ENCODE data around the gene RAB39B.
A peak's percentile ranks its signal among the peaks of the same experiment; 100 is the strongest.
"Not testable (repeated sequence)": the region's sequence is repeated elsewhere in the genome, so short reads cannot be mapped to it uniquely, and the experiment has no call there.

RAB39B gene, protein sequence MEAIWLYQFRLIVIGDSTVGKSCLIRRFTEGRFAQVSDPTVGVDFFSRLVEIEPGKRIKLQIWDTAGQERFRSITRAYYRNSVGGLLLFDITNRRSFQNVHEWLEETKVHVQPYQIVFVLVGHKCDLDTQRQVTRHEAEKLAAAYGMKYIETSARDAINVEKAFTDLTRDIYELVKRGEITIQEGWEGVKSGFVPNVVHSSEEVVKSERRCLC

DNA sequence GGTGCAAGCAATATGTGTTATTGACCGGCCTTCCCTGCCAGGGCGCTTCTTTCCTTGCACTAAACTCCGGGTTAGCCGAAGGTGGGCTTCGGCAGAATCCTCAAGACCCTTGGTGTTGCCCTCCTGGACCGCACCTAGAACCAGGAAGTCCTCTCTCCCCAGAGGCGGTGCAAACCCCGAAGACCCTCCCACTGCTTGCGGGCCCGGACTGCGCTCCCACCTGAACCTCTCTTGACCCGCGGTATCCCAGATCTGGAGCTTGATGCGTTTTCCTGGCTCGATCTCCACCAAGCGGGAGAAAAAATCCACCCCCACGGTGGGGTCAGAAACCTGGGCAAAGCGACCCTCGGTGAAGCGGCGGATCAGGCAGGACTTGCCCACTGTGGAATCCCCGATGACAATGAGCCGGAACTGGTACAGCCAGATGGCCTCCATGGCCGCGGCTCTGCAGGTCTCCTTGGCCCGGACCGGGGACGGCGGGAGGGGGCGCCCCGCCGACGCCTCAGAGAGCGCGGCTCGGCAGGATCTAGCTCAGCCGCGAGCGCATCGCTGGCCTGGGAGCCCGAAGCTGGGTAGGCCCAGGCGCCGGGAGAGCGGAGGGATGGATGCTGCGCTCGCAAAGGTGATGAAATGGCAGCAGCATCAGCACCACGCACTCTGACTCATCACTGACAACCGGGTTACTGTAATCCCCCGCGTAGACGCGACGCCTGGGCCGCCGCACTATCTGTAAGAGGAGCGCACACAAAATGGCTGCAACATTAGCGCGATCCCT lies at the start of gene RAB39B:
TSS of gene RAB39B (minus strand) at position 638 of the 775 bp plus-strand sequence. CDS start at position 435, 203 bp downstream.
- DNase-seq, result no peak

DNA sequence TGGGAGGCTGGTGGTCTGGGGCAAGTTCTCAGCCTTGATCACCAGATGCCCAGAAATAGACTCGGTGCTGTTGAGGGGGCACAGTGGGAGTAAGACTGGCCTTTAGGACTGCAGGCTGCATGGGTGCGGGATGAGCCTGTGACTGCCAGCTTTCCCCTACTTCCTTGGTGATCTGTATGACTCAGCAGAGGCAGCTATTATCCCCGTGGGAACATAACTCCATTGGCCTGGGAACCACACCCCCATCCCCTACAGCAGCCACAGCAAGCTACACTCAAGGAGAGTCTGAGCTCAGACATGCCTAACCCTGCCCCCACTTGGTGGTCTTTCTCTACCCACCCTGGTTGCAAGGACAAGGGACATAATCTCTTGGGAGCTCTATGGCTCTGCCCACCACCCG lies 49.5 kb upstream of the RAB39B start:
- no peak for DNase-seq

DNA sequence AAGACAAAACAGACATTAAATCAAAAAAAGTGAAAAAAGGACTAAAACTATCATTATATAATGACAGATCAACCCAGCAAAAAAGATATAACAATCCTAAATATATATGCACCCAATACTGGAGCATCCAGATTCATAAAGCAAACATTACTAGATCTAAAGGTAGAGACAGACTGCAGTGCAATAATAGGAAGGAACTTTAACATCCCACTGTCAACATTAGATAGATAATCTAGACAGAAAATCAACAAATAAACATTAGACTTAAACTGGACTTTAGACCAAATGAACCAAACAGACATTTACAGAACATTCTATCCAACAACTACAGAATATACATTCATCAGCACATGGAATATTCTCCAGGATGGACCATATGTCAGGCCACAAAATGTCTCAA lies 29.5 kb upstream of the RAB39B start:
- no peak for DNase-seq

DNA sequence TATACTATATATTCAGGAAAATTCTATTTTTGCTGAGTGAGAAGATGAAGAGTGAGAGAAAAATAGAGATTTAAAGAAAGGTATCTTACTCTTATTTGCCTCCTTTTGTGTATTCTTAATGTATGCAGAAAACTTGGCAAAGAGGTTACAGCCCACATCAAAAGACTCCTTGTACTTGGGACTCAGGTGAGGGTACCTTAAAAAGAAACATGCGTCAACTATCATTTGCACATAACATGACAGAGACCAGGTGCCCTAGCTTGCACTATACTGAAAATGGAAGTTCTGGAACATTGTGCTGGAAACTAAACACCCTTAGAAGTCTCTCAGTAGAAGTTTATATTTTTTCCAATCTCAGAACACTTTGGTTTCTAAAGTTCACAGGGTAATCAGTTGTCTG lies 15.6 kb upstream of the RAB39B start:
- no peak for DNase-seq

DNA sequence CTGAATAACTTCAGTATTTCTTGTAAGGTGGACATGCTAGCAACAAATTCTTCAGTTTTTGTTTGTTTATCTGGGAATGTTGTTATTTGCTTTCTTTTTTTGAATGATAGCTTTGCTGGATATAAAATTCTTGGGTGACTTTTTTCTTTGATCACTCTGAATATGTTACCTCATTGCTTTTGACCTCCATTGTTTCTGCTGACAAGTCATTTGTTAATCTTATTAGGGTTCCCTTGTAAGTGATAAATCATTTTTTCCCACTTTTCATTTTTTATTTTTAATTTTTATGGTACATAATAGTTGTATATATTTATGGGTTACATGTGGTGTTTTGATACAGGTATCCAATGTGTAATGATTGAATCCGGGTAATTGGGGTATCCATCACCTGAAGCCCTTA lies 6.7 kb upstream of the RAB39B start:
- DNase-seq, result no peak

DNA sequence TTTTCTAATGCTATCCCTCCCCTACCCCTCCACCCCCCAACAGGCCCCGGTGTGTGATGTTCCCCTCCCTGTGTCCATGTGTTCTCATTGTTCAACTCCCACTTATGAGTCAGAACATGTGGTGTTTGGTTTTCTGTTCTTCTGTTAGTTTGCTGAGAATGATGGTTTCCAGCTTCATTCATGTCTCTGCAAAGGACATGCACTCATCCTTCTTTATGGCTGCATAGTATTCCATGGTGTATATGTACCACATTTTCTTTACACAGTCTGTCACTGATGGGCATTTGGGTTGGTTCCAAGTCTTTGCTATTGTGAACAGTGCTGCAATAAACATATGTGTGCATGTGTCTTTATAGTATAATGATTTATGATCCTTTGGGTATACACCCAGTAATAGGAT lies 3.7 kb upstream of the RAB39B start:
- DNase-seq, result not testable (repeated sequence)

DNA sequence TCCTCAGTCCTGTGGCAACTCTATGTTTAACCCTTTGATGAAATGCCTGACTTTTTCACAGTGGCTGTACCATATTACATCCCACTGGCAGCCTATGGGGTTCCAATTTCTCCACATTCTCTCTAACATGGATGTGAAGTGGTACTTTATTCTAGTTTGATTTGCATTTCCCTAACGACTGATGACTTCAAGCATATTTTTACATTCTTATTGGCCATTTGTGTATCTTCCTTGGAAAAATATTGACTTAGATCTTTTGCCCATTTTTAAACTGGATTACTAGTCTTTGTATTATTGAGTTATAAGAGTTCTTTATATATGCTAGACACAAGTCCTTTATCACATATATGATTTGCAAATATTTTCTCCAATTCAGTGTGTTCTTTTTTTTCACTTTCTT lies 2.1 kb upstream of the RAB39B start:
- DNase-seq, result no peak

DNA sequence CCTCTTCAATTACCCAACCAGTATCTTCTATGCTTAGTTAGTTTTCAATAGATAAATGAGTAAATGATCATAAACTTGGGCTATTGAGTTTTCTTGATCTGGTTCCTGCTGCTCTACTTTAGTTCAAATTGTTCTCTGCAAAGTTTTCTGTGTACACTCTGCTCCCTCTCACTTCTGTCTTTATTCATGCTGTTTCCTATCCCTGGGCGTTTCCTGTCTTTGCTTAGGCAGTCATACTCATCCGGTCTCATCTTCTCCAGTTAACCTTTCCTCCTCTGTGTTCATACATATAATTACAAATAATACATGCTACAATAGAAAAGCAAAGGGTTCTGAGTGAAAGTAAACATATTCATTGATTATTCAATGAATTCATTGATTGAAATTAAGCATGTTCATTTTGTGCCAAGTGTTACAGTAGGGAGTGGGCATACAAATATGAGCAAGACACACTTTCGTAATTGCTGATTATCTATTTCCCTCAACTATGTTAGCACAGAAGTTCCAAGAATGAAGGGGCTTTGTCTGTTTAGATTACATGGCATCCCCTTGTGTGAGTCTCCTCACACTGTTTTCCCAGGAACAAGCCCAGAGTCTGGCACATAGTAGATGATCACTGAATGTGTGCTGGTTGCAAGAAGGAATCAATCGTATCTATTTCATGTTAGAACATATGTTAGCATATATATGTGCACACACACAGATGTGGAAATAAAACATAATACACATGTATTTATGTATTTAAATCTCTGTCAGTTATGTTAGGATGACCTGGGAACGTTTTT lies 1.1 kb downstream of the RAB39B start:
- DNase-seq, result no peak

DNA sequence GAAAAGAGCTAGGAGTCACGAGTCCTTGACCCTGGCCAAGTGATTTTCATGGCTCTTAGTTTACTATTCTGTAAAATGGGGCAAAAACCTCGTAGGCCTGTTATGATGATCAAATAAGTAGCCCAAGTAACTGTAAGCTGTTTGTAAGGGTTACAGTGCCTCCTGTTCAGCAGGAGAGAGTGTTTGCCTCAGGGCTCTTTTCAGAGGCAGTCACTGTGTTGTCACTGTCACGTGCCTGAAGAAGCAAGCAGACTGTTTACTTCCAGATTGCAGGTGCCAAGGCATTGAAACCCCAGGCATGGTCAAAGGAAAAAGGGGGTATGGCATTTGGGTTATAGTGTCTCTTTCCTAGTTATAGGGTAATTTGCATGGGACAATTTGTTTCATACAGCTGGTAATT lies 4.5 kb downstream of the RAB39B start:
- no peak for DNase-seq

DNA sequence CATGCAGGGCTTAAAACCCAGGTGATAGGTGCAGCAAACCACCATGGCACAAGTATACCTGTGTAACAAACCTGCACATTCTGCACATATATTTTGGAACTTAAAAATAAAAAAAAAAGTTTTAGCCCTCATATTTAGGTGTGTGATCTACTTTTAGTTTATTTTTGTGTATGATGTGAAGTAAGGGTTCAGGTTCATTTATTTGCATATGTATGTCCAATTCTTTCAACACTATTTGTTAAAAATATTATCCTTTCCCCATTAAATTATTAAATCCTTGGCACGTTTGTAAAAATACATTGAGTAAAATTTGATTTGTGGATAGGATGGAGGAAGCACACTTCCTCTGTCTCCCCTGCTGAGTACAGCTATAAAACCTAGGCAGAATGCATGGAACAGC lies 12.9 kb downstream of the RAB39B start:
- no peak for DNase-seq

DNA sequence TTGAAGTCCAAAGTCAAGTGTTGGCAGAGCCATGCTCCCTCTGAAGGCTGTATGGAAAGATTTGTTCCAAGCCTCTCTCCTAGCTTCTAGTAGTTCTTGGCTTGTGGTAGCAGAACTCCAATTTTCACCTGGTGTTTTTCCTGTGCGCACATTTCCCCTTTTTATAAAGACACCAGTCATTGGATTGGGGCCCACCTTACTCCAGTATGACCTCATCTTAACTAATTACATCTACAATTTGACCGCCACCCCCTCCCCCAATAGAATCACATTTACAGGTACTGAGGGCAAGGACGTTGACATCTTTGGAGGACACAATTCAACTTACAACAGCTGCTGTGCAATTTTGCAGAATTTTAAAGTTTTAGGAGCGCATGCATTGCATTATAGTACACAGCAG lies 16.8 kb downstream of the RAB39B start:
- DNase-seq, result no peak

DNA sequence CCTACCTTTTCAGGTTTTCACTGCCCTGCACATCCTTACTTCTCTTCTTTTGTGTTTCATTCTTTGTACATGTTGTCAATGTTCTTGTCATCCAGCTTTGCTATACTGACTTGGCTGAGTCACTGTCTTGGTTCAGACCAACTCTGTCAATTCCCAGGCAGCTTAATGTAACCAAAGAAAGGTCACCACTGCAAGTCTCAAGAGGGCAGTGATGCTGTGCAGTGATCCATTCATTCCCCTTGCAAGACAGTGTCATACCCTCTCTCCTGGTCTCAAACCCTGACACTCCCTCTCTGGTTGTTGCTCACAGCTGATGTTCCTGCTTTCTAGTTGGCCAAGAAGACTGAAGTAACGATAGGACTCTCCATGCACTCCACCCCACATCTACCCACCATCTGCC lies 17.5 kb downstream of the RAB39B start:
- no peak for DNase-seq

DNA sequence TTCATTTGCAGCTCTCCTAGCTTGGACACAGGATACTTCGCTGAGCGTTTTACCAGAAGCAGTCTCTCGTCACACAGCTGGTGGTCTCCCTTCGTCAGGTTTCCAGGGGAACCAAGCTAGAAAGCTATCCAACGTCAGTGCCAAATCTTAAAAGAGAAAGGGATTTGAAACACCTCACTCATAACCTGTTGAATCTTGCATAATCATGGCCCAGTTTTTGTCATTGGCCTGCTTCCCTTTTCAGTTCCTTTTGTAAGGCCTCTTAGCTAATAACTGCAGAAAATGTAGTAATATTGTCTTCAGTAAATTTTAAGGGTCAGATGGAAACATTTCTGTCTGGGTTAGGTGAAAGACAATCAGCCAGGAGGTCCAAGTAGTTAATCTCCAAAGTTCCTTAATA lies 22.0 kb downstream of the RAB39B start:
- no peak for DNase-seq

DNA sequence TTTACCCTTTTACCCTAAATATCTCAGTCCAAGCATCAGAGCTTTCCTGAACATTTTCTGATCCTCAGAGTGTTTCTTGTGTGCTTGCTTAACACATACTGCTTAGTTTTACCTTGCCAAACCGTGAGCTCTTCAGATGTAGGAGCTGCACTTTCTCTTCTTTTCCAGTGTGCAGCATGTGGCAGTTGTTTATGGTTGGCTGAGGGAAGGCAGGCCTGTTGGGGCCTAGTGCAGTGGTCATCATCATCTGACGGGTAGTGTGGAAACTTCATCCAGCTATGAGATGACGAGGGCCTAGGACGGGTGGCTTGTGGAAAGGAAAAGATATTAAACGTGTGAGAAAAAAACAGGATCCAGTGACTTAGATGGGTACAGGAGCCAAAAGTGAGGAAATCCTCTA lies 26.6 kb downstream of the RAB39B start:
- DNase-seq, result no peak

DNA sequence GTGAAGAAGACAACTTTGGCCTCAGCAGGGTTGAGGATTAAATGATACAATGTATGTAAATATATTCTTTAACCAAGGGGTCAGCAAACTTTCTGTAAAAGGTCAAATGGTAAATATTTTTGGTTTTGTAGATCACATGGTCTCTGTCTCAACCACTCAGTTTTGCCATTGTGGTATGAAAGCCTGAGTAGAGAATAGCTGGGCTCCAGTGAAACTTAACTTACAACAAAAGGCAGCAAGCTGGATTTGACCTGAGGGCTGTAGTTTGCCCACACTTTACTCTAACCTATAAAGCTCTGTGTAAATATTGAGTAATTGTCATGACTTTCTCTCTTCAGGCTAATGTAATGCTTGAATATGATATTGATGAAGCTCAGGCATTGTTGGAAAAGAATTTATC lies 28.4 kb downstream of the RAB39B start:
- DNase-seq, result no peak

DNA sequence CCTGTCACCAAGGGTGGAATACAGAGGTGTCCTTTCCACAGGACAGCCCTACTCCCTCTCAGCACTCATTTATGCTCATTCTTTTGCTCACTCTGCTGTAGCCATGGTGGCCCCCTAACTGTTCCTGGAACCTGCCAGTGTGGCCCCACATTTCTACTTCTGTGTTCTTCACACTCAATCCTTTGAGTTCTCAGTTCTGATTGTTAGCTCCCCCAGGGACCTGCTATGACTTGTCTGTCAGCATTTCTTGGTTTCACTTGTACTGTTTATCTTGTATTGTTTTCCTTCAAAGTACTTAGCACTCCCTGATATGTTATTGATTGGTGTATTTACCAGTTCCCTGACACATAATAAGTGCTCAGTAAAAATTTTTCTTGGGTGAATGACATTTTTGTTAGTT lies 33.1 kb downstream of the RAB39B start:
- DNase-seq, result no peak

DNA sequence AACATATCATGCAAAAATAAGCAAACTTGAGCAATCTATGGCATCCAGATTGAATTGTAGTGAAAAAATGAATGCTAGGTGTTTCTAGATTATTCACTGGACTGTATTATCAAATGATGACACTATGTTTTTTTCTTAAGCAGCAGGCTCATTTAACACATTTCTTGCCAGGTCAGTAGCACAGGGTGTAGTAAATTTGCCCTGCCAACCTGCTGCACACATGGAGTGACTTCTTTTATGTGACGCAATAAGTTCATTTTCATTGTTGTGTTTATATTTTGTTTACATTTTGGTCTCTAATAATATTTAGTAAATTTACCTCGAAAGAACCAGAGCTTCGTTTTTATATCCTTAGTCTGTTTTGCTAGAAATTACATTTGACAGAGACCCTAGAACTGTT lies 38.5 kb downstream of the RAB39B start:
- no peak for DNase-seq

DNA sequence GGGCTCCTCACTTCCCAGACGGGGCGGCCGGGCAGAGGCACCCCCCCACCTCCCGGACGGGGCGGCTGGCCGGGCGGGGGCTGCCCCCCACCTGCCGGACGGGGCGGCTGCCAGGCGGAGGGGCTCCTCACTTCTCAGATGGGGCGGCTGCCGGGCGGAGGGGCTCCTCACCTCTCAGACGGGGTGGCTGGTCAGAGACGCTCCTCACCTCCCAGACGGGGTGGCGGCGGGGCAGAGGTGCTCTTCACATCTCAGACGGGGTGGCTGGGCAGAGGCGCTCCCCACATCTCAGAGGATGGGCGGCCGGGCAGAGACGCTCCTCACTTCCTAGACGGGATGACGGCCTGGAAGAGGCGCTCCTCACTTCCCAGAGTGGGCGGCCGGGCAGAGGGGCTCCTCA lies 40.5 kb downstream of the RAB39B start:
- DNase-seq, result not testable (repeated sequence)

DNA sequence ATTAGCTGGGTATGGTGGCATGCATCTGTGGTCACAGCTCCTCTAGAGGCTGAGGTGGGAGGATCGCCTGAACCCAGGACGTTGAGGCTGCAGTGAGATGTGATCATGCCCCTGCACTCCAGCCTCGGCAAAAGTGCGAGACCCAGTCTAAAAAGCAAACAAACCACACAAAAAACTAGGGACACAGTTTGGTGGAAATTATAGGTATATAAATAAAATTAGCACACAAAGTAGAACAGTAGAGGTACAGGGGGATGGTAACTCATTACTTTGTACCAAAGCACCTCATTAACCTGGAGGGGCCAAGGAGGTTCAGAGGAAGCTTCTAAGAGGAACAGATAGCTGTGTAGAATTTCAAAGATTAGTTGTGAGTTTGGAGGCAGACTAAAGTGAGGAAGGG lies 42.9 kb downstream of the RAB39B start:
- DNase-seq, result no peak

DNA sequence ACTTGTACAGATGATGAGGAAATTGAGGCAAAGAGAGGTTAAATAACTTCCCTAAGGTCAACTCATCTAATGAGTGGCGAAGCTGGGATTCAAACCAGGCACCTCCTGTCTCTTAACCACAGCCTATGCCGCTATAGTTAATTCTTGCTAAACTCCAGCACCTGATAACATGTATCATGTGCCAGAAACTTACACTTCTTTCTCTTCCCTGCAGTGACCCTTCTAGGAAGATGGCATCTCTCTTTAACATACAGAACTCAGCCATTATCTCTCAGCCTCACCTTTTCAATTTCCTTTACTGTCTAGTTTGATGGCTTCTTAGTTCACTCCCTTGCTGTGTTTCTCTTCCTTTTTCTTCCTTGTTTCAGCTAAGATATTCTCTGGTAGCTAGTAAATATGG lies 45.5 kb downstream of the RAB39B start:
- DNase-seq, result no peak

DNA sequence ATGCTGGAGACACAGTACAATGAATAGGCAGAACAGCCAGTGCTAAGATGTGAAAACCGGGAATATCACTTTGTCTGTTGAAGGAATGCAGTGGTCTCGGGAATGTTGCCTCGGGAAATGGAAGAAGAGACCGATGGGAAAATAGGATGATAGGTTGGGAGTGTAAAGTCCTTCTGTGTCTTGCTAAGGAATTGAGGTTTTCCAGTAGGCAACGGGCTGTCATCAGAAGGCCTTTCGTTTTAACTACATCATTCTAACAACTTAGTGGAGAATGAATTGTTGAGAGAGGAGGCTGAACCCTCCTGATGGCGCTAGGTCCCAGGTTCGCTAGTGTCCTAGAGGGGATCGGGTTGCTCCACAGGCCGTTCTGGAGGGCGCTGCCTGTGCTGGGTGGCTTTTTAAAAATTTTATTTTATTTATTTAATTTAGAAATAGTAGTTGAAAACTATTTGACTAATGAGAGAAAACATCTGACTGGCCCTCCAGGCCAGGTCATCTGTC lies 47.3 kb downstream of the RAB39B start:
- DNase-seq, result no peak

DNA sequence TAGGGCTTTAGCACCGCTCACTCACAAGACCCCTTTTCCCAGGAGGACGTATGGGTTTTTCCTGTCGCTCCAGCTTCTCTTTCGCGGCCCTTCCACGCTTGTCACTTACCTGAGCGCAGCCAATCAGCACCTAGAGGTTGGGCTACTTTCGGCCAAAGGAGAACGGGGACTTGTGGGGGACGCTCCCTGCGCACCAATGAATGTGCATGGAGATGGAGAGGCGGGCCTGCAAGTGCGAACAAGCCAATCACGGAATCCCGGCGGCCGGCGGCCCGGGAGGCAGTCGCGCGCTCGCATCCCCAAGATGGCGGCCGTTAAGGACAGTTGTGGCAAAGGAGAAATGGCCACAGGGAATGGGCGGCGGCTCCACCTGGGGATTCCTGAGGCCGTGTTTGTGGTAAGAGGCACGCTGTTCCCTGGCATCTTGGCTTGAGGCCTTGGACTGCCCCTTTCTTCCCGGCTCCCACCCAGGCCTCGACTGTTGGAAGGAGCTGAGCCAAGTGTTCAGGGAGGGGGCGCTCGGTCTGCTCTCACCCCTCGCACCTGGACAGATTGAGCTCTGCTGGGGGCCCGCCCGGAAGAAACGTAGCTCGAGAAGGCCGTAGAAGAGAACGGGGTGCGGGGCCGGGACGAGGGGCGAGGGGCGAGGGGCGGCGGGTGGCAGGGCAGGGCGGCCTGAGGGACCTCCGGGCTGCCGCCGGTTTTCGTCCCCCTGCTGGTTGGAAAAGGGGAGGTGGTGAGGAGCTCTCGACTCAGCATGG lies 47.9 kb downstream of the RAB39B start, which contains the start of gene VBP1:
TSS of gene VBP1 (plus strand) at position 282 of the 761 bp plus-strand sequence. CDS start at position 305, 23 bp downstream.
- peak; percentile 9 for DNase-seq
